Panc1 (cell line): ENCODE measurements around the gene SCD5. TPM values are rescaled to one million over a fixed set of nuclear protein-coding genes. Genes with fewer than 3 reads are reported as not detected.

Source experiments
- ATAC-seq: fragments of 200-7000 bp; cut with Tn5 transposase; 2 replicates; pipeline ENCODE4 v1.9.1; 2020; ENCODE audit warnings: mild to moderate bottlenecking, moderate library complexity
- BruUV-seq: library from RNA; stranded (reverse); fragments of 400-500 nt; replicated peaks from 2 replicates; lab custom pipeline; 2021; lab: Mats Ljungman, UMichigan
- CTCF ChIA-PET: fragments of 300-600 bp; sonication (Branson Sonifier 250); formaldehyde crosslinking; loops from one replicate; lab custom pipeline; 2022; ENCODE audit warnings: antibody characterized with exemption; lab: Charles Lee
- POLR2A ChIA-PET: fragments of 300-600 bp; sonication (Branson Sonifier 250); formaldehyde crosslinking; loops from one replicate; lab custom pipeline; 2022; ENCODE audit warnings: antibody characterized with exemption; lab: Charles Lee
- DNase-seq: peaks from one replicate; pipeline ENCODE4 v3.0.0-alpha.2; 2010; ENCODE audit warnings: low read depth, low spot score
- H3K27ac ChIP-seq: 2 replicates; pipeline ENCODE4 v1.5.1; 2011; ENCODE audit warnings: mild to moderate bottlenecking, low read length, inconsistent platforms
- H3K27me3 ChIP-seq: fragments of 200-500 bp; sonication (Bioruptor generic); 2 replicates; pipeline ENCODE4 v1.6.0; 2014; ENCODE audit warnings: low read length, inconsistent platforms; ENCODE audit not compliant: control insufficient read depth, insufficient read depth
- H3K36me3 ChIP-seq: fragments of 200-500 bp; sonication (Bioruptor generic); 2 replicates; pipeline ENCODE4 v1.5.1; 2014; ENCODE audit warnings: inconsistent platforms, mild to moderate bottlenecking, low read length, moderate library complexity; ENCODE audit not compliant: control insufficient read depth, insufficient read depth
- H3K4me1 ChIP-seq: 2 replicates; pipeline ENCODE4 v1.5.1; 2011; ENCODE audit warnings: inconsistent platforms, mild to moderate bottlenecking, low read length, moderate library complexity; ENCODE audit not compliant: control insufficient read depth, insufficient read depth
- H3K4me3 ChIP-seq, 2 experiments: 2 replicates each; pipeline ENCODE4 v1.5.1; 2011 to 2012; ENCODE audit warnings: low read depth in 2 of 2, low read length in 2 of 2, mild to moderate bottlenecking in 2 of 2, inconsistent platforms in 1 of 2, moderate library complexity in 1 of 2
- H3K9me3 ChIP-seq: fragments of 200-500 bp; sonication (Bioruptor generic); 2 replicates; pipeline ENCODE4 v1.5.1; 2014; ENCODE audit warnings: low read depth, mild to moderate bottlenecking, inconsistent platforms, low read length, moderate library complexity; ENCODE audit not compliant: control insufficient read depth, insufficient read depth
- POLR2AphosphoS5 ChIP-seq: IDR thresholded peaks from 2 replicates; pipeline ENCODE4 v1.6.1; 2012; ENCODE audit warnings: mild to moderate bottlenecking, low read depth, low read length, moderate library complexity
- REST ChIP-seq, 2 experiments: IDR thresholded peaks; 2 replicates each; pipeline ENCODE4 v1.6.1; 2011 to 2012; ENCODE audit warnings: low read depth in 2 of 2, control low read depth in 1 of 2, low read length in 1 of 2, mild to moderate bottlenecking in 1 of 2, moderate library complexity in 1 of 2; ENCODE audit not compliant: insufficient read depth in 1 of 2
- SIN3A ChIP-seq: IDR thresholded peaks from 2 replicates; pipeline ENCODE4 v1.6.1; 2012; ENCODE audit warnings: low read depth, mild to moderate bottlenecking, low read length, moderate library complexity, borderline replicate concordance; ENCODE audit not compliant: insufficient read depth
- TCF7L2 ChIP-seq: IDR thresholded peaks from 2 replicates; pipeline ENCODE4 v1.6.1; 2011; ENCODE audit warnings: mild to moderate bottlenecking, low read depth, low read length, inconsistent platforms
- in situ Hi-C: cut with HindIII; loops from 2 replicates; pipeline ENCODE4 v1.10.0; 2016; ENCODE audit warnings: low sequenced_read_pairs, low pct_unique_long_range_greater_than_20kb
- intact Hi-C: fragments of 100-400 bp; cut with micrococcal nuclease; formaldehyde crosslinking; loops from one replicate; pipeline ENCODE4 v1.10.0; 2022; ENCODE audit not compliant: unreplicated experiment
- total RNA-seq: library from RNA; stranded (reverse); gene quantifications from one replicate; pipeline ENCODE4 v1.2.1, GENCODE V29; 2021; ENCODE audit not compliant: unreplicated experiment
- TF ChIP-seq, protein P1 (sequence below): fragments of 450-650 bp; IDR thresholded peaks from 2 replicates; pipeline ENCODE4 v1.5.1; 2017; ENCODE audit warnings: mild to moderate bottlenecking

Gene SCD5
- total RNA-seq, 1 experiment from 2014 or later: 2.0 TPM

GRCh38 chr4:82726596-82726995 lies 72.0 kb downstream of the SCD5 start:
- no peak for TF ChIP-seq TCF7L2
- no peak for TF ChIP-seq SIN3A
- no peak for TF ChIP-seq REST (IDR thresholded peaks at IDR 0.05; ENCODE audit: insufficient read depth in 1 of 2, low read depth in 2 of 2, low read length in 1 of 2)
- TF ChIP-seq, protein P1, sequence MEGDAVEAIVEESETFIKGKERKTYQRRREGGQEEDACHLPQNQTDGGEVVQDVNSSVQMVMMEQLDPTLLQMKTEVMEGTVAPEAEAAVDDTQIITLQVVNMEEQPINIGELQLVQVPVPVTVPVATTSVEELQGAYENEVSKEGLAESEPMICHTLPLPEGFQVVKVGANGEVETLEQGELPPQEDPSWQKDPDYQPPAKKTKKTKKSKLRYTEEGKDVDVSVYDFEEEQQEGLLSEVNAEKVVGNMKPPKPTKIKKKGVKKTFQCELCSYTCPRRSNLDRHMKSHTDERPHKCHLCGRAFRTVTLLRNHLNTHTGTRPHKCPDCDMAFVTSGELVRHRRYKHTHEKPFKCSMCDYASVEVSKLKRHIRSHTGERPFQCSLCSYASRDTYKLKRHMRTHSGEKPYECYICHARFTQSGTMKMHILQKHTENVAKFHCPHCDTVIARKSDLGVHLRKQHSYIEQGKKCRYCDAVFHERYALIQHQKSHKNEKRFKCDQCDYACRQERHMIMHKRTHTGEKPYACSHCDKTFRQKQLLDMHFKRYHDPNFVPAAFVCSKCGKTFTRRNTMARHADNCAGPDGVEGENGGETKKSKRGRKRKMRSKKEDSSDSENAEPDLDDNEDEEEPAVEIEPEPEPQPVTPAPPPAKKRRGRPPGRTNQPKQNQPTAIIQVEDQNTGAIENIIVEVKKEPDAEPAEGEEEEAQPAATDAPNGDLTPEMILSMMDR: no peak
- no peak for TF ChIP-seq POLR2AphosphoS5
- no peak overlapping the region for H3K27ac ChIP-seq
- H3K4me1 ChIP-seq: no peaks in the 10 kb centered on the region
- DNase-seq (no peak), ATAC-seq (no peak)
- no peaks in the 10 kb centered on the region for H3K36me3 ChIP-seq
- H3K27me3 ChIP-seq: no peaks in the 10 kb centered on the region
- in situ Hi-C loops: no loop called here
- no peaks in the 10 kb centered on the region for H3K9me3 ChIP-seq
- BruUV-seq: no TSS peak
- CTCF ChIA-PET: no interaction called here
- POLR2A ChIA-PET: no interaction called here
- no peak overlapping the region for H3K4me3 ChIP-seq
- intact Hi-C loops: no loop called here

- intact Hi-C loops (no loop called here), in situ Hi-C loops (no loop called here)
- BruUV-seq: no TSS peak
- TF ChIP-seq TCF7L2: no peak
- TF ChIP-seq, protein P1: peak; percentile 83
- TF ChIP-seq REST (IDR thresholded peaks at IDR 0.05; ENCODE audit: insufficient read depth in 1 of 2, low read depth in 2 of 2, low read length in 1 of 2): no peak
- TF ChIP-seq POLR2AphosphoS5: no peak
- no peak for TF ChIP-seq SIN3A
- DNase-seq (peak; percentile 15), ATAC-seq (peak; percentile 91)
- no peaks in the 10 kb centered on the region for H3K4me1 ChIP-seq
- H3K27ac ChIP-seq: no peak overlapping the region
- ChIA-PET CTCF (interaction anchor here (0.7 kb wide), 1 partner anchor 274 kb away, joined by 4 read pairs; no protein-coding TSS in a partner anchor), POLR2A (no interaction called here)
- no peaks in the 10 kb centered on the region for H3K9me3 ChIP-seq
- H3K36me3 ChIP-seq: no peaks in the 10 kb centered on the region
- H3K27me3 ChIP-seq: no peaks in the 10 kb centered on the region
- H3K4me3 ChIP-seq: no peak overlapping the region
Measured at GRCh38 chr4:82721819-82722423, 76.7 kb downstream of the SCD5 start.
